DMS 273 (cell line): Measurements from ENCODE around the gene GLYATL2.

ENCODE experiments used
- DNase-seq: peaks from one replicate; lab custom pipeline; 2025; ENCODE audit not compliant: unreplicated experiment; lab: John Stamatoyannopoulos, UW

The GLYATL2 gene, protein sequence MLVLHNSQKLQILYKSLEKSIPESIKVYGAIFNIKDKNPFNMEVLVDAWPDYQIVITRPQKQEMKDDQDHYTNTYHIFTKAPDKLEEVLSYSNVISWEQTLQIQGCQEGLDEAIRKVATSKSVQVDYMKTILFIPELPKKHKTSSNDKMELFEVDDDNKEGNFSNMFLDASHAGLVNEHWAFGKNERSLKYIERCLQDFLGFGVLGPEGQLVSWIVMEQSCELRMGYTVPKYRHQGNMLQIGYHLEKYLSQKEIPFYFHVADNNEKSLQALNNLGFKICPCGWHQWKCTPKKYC

GRCh38 chr11:58844361-58845005 lies at the start of gene GLYATL2:
TSS of gene GLYATL2 (minus strand) at chr11:58844704. CDS start at chr11:58839612, 5,092 bp downstream.
- no peak for DNase-seq

- no peak for DNase-seq
Observed at GRCh38 chr11:58893899-58894298, 49.4 kb upstream of the GLYATL2 start.

DNA sequence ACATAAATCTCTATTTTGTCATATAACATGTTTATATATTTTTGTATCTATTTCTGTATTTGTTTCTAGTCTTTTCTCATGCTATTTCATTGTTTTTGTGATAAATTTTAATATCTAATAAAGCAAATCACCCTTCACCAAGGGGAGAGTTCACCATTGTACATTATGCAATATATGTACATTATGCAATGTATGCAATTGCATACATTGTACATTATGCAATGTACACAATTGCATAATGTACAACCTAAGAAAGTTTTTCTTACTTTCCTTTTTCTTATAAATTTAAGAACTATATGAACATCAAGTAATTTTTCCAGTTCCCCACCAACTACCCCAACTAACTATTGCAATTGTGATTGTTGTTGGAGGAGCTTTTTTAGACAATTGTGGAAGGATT lies 44.1 kb upstream of the GLYATL2 start:
- DNase-seq = no peak

GRCh38 chr11:58887452-58887851 lies 42.9 kb upstream of the GLYATL2 start:
- DNase-seq = no peak

GRCh38 chr11:58880625-58881024 lies 36.1 kb upstream of the GLYATL2 start:
- no peak for DNase-seq

DNA sequence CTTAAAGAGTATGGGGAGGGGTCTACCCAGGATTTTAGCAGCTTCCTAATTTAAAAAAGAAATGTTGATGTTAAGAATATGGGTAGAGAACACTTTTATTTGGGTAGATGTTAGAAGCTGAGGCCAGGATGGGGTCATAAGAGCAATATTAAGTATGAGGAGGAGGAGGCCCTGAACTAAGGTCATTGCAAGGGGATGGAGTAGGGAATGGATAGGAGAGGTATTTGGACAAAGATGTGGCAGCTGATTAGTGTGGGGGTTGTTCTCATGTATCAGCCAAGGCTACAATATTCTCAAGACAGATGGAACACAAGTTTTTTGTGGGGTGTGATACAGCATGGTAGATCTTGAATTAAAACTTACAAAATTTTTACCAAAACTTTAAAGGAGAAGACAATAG lies 35.7 kb upstream of the GLYATL2 start:
- no peak for DNase-seq

- DNase-seq = no peak
Observed at GRCh38 chr11:58867556-58867955, 23.1 kb upstream of the GLYATL2 start.

DNA sequence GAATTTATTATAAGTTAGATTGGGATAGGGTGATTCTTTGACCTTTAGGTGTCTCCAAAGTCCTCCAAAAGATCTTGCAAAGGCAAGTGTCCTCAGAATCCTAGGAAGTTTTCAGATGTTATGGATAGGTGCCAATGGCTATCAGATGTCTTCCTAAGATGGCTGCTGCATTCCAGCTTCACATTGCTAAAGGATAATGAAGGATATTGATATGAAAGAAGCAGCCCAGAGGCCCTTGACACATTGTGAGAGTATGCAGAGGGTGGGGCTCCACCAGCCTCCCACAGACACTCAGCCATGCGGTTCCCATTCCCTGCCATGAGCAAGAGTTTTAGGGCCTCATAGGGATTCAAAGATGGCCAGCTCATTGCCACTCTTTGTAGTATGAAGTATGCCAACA lies 22.3 kb upstream of the GLYATL2 start:
- DNase-seq = no peak

- no peak for DNase-seq
Observed at GRCh38 chr11:58864335-58864734, 19.8 kb upstream of the GLYATL2 start.

- no peak for DNase-seq
Observed at GRCh38 chr11:58863697-58864096, 19.2 kb upstream of the GLYATL2 start.

GRCh38 chr11:58861533-58861932 lies 17.0 kb upstream of the GLYATL2 start:
- no peak for DNase-seq

DNA sequence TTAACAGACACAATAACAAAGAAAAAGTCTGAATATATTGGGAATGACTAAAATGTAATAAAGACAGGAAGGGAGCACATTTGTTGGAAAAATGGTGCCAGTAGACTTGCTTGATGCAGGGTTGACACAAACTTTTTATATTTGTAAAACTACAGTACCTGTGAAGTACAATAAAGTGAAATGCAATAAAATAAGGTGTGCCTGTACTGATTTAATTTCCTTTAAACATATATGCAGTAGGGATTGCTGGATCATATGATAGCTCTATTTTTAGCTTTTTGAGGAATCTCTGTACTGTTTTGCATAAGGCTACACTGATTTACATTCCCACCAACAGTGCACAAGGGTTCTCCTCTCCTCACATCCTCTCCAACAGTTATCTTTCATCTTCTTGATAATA lies 12.3 kb upstream of the GLYATL2 start:
- DNase-seq = no peak

GRCh38 chr11:58845386-58845785 lies 882 bp upstream of the GLYATL2 start:
- DNase-seq = peak; percentile 9

DNA sequence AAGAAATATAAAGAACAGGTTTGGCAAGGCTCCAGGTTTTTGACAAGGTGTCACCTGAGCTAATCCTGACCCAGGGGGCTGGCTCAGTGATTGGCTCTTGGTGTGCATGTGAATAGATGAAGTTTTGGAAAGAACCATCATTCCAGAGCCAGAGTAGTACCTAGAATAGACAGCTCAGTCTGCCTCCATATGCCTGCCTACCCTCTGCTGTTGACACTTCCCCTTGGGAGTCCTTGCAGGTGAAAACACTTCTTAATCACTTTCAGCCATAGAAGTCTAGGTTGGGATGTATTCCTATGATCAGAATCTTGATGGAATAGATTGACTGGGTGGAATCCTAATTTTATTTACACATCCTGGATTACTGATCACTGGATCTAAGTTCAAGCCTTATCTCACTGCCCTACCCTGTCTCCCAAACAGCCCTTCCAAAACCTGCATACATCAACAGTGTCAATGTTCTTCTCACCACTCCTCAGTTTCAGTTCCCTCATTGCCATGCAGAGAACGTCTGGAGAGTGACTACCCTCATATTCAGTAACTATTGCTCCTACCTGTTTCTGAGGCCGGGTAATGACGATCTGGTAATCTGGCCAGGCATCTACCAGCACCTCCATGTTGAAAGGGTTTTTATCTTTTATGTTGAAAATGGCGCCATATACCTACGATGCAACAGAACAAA lies 6.7 kb downstream of the GLYATL2 start:
- no peak for DNase-seq

DNA sequence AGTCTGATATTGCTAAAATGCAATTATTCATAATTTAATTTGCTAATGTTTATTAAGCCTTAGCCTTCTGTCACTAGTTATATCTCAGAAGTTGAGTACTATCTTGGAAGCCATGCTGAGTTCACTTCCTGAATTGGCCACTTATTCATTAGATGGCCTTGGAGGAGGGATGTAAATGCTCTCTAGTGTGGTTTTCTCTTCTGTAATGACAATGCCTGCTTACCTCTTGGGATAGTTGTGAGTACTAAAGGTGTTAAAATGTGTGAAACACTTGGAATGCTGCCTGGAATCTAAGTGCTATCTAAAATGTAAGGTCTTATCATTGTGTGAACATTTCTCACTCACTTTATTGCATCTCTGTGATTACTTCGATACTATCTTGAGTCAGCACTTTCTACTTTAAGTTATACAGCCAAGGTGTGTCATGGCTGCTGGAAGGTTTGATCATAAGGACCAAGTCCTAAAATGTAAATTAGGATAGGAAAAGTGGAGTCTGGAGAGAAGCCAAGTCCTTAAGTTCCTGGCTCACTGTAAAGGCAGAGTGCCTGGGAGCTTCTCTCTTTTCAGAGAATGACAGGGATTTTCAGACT lies 12.4 kb downstream of the GLYATL2 start:
- no peak for DNase-seq

DNA sequence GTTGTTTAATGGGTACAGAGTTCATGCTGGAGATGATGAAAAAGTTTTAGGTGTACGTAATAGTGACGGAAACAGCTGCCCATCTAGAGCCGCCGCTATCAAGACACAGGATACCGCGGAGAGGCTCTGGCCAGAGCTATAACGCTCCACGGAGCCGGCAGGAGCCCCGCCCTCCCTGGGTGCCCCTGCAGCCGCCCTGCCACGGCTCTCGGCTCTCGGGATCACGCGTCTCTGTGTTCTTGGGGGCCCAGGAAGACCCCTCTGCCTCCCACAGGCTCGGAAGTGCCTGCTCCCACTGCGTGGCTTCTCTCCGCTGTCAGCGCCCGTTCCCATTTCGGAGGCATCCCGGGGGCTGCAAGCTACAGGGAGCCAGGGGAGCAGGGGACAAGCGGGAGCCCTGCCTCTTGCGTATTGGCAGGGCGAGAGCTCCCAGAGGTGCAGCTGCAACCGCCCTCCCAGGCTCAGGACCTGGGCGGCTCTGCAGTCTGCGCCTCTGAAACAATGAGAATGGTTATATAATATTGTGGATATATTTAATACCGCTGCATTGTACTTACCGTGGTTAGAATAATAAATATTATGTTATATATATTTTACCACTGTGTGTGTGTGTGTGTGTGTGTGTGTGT lies 13.7 kb downstream of the GLYATL2 start:
- DNase-seq = no peak

- DNase-seq = no peak
Observed at GRCh38 chr11:58829786-58830185, 14.7 kb downstream of the GLYATL2 start.

- peak; percentile 1 for DNase-seq
Observed at GRCh38 chr11:58813693-58814092, 30.8 kb downstream of the GLYATL2 start.

DNA sequence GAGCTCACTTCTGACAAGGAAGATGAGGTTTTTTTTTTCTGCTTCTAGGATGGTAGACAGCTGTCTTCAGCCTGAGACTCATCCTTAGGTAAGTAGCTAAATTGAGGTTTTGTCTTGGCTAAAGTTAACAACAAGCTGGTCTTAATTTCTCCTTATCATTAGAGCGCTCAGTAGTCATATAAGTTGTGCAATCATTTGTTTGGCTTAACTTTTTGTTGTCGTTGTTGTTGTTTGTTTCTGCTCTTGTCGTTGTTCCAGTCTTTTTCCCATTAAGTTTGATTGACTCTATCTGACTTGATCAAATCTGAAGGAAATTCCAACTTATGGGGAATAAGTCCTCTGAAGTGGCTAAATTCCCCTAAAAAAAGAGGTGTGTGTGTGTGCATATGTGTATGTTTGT lies 33.0 kb downstream of the GLYATL2 start:
- no peak for DNase-seq

DNA sequence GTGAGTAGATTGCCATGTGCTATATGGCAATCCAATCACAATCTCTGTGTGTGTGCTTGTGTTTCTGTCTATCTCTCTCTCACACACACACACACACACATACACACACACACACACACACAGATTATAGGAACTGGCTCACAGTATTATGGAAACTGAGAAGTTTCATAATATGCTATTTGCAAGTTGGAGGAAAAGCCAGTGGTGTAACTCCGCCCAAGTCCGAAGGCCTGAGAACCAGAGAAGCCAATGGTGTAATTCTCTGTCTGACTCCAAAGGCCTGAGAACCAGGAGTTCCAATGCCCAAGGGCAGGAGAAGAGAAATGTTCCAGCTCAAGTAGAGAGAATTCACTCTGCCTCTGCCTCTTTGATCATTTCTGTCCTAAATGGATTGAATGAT lies 37.2 kb downstream of the GLYATL2 start:
- DNase-seq = no peak

- no peak for DNase-seq
Observed at GRCh38 chr11:58805065-58805464, 39.4 kb downstream of the GLYATL2 start.
